ACHN (cell line): Measurements from ENCODE around the gene MKI67.

Experiments
- DNase-seq: peaks from one replicate; pipeline ENCODE4 v3.0.0-alpha.2; 2015
- in situ Hi-C: cut with HindIII; loops from 2 replicates; pipeline ENCODE4 v1.10.0; 2017; ENCODE audit warnings: low sequenced_read_pairs, low pct_ligation_motif_present, low pct_unique_long_range_greater_than_20kb

The MKI67 gene

DNA sequence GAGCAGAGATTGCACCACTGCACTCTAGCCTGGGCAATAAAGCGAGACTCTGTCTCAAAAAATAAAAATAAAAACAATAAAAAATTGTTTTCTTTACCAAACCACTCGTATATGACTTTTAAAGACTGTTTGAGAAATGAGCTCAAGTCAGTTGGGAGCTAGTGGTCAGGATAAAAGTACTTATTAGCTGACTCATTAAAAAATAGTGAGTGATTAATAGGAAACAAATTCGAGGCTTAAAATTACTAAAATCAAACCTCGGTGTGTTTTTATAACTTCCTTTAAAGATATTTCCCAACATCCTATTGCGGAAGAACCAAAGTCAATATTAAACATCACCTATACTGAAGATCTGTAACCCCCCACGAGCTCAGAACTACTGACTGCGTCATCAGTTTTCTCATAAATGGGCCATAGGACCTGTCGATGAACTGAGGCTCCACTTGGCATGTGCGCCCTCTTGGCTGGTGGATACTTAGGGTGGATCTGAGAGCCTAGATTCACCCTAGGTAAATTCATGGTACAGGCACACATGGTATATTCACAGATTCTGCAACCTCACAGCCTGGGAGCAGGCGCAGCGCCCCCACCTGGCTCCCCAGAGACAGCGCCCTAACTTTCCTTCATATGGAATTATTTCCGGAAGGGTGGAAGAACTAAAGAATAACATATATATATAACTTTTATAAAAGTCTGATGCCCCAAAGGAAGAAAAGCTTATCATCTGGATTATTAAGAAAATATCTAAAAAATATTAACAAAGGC is 9.2 kb downstream of the MKI67 start:
- in situ Hi-C loops = no loop called here
- no peak for DNase-seq

DNA sequence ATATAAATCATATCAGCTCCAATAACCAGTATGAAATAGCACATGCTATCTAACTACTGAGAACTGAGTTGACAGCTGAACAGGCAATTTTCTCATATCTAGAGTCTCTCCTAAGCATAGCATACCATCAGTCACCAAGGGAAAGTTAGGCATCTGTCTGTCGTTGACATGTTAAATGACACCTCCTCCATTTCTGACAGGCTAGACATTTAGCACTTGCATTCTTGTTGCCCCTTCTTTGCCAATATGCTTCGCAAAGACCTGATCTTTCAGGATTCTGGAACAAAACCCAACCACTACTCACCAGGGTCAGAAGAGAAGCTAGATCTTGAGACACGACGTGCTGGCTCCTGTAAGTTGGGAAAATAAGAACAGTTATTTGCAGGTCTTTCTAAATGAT is 10.0 kb downstream of the MKI67 start:
- in situ Hi-C loops = no loop called here
- no peak for DNase-seq

DNA sequence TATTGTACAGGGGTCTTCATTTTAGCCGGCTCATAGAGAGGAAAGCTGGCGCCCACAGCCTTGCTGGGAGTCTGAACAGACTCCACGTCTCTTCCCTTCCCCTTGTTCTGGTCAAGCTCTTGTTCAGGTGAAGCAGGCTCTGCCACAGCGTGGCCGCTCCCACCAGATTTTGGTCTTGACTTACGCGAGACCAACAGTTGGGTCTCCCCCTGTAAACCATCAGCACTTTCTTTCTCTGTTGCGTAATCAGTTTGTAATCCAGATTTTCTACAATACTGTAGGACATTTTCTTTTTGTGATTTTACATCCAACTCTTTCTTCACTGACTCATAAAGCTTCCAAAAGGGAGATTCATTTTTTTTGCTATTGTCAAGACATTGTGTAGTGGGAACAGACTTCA is 10.9 kb downstream of the MKI67 start:
- DNase-seq = no peak
- in situ Hi-C loops = no loop called here

DNA sequence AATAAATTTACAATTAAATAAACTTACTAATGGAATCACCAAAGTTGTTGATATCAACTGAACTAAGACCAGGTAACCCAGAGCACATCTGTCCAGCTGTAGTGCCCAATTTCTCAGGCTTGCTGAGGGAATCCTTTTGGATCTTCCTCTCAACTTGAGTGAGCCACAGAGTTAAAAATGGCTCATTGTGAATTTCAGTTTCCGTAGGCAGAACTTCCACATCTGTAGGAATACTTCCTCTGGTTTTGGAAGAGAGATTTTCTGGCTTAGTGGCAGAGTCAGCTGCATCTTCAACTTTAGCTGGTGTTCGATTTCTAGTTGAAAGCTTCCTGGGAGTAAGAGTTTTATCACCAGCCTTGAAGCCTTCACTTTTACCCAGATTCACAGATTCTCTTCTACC is 11.3 kb downstream of the MKI67 start:
- in situ Hi-C loops = no loop called here
- DNase-seq = no peak

DNA sequence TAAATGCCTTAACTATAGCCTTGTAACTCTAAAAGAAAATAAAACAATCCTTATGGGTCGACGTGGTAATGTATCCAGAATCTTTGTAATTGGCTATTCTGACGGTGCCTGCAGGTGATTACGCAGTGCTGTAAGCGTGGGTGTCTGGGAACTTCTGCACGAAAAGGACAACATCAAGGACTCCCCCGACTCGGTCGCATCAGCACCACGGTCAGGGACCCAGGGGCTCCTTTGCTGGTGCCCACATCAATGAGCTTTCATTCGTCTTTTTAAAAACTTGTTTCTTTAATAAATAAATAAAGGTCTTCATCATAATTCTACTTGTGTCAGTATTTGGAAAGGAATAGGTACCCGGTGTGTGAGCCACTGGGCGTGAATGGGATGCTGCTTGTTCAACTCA is 13.2 kb downstream of the MKI67 start:
- in situ Hi-C loops = no loop called here
- DNase-seq = no peak

DNA sequence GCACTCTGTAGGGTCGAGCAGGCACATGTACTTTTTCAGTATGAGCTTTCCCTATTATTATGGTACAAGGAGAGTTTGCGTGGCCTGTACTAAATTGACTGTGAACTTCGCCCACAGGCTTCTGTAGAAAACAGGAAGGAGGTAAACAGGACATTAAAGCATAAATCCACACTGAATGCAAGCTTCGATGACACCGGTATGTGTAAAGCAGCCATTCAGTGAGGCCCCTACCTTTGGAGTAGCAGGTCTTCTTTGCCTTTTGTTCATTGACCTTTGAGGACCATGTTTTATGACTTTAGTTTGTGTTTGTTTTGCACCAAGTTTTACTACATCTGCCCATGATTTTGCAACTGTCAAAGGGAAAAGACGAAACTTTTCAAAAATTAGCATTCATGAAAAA is 14.5 kb downstream of the MKI67 start:
- no peak for DNase-seq
- in situ Hi-C loops = no loop called here

DNA sequence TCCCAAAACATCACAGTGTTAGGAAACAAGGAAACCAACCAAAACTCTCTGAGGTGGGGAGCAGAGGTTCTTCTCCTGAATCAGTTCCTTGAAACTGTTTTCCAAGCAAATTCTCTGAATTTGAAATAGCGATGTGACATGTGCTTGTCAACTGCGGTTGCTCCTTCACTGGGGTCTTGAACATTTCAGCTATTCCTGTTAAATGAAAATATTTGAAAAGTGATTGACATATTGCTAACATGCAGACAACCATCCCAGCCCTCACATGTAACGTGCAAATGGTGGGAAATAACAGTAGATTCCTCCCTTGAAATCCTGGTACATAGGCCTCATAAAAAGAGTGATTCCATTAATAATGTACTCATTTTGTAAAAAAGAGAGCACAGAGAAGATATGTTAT is 15.9 kb downstream of the MKI67 start:
- no peak for DNase-seq
- in situ Hi-C loops = no loop called here

DNA sequence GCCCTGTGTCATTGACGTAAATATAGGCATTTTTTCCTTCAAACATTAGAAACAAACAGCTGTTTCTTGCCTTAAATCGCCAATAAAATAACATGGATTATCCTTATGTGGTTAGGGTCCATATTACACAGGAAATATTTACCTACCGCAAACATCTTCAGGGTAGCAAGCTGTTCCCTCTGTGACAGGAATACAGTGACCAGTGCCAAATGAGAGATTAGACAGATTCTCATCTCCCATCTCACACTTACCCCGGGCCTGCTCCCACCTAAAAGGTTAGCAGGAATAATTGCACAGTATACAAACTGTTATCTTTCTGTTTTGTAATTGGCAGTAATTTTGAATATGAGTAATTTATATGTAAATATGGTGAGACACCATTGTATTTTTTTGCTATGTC is 16.5 kb downstream of the MKI67 start:
- DNase-seq = no peak

DNA sequence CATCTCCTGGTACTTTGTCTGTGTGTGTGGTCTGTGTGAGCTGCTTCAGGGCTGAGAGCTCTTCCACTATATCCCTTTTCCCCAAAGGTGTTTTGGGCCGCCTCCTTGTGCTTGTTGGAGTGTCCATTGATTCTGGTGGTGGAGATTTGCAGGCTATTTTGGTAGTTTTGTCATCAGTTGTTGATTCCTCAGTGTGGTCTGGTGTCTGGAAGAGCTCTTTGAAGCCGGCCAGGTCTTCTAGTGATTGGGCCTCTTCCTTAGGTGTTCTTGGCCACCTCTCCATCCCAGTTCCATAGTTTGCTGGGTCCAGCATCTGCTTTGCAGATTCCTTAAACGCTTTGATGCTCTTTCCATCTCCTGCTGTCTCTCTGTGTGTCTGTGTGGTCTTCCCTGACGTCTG is 20.8 kb downstream of the MKI67 start:
- DNase-seq = no peak
- in situ Hi-C loops = no loop called here

More for the DNA sequence above, 16.5 kb downstream of the MKI67 start:
- in situ Hi-C loops = no loop called here

DNA sequence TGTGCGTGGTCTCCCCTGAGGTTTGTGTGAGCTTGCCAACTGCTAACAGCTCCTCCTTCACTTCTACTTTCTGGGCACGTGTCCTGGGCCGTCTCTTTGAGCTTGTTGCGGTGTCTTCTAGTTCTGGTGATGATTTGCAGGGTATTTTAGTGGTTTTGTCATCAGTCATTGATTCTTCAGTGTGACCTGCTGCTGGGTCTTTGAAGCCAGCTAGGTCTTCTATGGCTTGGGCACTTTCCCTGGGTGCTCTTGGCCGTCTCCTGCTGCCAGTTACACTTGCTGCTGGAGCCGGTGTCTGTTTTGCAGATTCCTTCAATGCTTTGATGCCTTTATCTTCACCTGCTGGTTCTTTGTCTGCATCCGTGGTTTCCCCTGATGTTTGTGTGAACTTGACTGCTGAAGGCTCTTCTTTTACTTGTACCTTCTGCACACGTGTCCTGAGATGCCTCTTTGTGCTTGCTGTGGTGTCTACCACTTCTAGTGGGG is 23.0 kb downstream of the MKI67 start:
- in situ Hi-C loops = no loop called here
- DNase-seq = no peak

DNA sequence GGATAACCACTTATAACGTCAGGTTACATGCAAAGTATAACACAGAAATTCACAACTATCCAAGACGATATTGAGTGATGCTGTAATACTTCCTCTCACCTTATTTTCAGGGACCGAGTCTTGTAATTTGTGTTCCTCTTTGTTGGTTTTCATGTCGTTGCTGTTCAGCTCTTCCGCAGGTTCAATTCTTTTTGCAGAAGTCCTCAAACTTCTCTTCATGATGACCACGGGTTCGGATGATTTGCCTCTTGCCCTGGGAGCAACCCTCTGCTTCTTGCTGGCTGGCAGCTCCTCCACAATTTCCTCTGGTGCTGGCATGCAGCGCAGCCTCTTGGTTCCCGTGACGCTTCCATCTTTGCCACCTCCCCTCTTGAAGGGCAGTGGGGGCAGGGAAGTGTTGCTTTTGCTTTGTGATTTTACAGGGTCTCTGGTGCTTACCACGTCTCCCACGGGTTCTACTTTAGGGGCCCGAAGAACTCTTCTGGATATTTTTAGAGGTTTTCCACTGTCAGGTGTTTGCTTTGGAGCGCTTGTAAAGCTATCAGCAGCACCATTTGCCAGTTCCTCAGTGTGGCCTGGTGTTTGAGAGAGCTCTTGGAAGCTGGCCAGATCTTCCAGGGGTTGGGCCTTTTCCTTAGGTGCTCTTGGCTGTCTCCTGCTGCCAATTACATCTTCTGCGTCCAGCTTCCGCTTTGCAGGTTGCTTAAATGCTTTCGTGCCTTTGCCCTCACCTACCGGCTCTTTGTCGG is 23.6 kb downstream of the MKI67 start:
- in situ Hi-C loops = no loop called here

DNA sequence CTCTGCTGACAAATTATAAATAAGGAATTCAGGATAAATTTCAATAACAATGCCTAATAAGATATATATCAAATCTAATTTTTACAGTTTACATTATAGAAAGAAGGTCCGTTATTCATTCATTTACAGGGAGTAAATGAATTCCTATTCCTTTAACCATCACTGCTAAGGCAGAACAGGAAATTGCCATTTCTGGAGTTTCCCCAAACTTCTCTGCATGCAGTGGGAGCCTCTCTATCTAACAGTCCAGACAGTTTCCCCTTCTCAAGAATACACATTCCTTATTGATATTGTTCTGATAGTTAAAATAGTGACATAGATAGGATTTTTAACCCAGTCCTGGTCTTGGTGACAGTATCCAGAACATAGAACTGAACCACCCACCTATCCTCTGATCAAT is 24.3 kb downstream of the MKI67 start:
- in situ Hi-C loops = no loop called here

More for the DNA sequence above, 23.6 kb downstream of the MKI67 start:
- DNase-seq = no peak

DNA sequence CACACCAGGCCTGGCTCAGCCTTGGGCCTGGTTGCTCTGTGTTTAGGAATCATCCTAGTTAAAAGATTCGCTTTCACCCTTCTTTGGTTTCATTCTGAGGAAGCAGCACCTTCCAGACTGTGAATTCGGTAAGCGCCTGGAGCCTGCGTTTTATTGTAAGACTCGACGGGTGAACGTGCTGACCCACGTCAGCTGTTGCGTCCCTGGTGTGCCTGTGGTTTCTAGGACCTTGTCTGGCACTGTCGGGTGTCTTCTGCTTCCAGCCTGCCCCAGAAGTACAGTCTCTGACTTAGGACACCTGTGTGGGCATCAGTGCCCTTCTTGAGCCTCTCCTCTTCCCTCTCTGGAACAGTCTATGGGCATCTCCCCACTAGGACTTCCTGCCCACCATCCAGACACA is 26.3 kb downstream of the MKI67 start:
- DNase-seq = no peak
- in situ Hi-C loops = no loop called here

More for the DNA sequence above, 24.3 kb downstream of the MKI67 start:
- DNase-seq = no peak

DNA sequence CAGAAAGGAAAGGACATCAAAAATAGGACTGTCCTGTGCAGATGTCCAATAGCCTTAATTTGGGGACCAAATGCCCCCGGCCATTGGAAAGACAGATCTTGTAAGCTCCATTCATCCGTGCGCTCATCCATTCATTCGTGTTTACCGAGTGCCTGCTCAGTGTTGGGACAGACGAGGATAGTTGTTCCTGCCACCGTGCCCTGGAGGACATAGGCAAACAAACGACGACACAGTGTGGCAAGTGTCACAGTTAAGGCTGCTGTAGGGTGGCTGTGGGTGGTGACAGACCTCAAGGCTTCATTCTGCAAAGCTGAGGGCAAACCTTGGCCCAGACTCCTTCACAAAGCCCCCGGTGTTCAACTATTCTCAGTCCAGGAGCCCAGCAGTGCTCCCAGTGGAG is 27.6 kb downstream of the MKI67 start:
- no peak for DNase-seq
- in situ Hi-C loops = no loop called here

DNA sequence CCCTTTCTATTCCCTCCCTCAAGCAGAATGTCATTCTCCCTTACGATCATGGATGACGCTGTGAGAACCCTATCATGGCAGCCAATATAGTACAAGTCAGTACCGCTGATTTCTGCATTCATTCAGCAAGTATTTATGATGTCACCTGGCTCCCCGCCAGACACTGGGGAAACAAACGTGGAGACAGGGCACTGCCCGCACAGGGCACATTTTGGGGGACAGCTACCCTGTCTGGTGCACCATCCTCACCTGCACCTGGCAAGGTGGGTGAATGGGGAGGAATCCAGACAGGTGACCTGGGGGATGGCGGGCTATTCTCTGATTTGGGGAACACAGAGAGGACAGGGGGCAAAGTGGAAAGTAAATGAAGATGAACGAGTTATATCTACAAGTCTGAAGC is 28.4 kb downstream of the MKI67 start:
- no peak for DNase-seq
- in situ Hi-C loops = no loop called here

DNA sequence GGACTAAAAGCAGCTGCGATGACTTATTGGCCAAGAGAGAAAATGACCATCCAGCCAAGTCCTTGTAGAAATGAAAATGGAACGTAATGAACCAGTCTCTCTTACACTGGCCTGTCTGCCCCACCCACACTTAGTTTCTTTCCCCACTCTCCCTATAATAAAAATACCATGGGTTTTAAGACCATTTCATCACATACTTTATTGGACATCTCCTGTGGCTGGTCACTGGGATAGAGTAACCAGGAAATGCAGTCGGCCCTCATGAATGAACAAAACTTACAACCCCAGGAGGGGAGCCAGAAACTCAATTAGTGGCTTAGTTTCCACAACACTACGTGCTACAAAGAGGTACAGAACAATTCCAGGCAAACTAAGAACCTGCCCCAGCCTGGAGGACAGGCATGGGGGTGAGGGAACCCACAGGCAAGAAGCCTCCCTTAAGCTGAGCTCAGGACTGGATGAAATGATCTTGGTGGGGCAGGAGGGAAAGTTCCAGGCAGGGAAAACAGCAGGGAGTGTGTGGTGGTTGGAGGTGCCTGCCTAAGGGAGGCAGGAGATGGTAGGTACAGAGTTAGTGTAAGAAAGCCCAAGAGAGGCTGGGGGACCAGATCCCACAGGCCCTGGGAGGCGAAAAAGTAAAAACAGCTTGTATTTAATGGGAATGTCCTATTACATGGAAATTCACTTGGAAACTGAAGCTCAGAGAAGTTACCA is 29.6 kb downstream of the MKI67 start:
- in situ Hi-C loops = no loop called here
- no peak for DNase-seq

DNA sequence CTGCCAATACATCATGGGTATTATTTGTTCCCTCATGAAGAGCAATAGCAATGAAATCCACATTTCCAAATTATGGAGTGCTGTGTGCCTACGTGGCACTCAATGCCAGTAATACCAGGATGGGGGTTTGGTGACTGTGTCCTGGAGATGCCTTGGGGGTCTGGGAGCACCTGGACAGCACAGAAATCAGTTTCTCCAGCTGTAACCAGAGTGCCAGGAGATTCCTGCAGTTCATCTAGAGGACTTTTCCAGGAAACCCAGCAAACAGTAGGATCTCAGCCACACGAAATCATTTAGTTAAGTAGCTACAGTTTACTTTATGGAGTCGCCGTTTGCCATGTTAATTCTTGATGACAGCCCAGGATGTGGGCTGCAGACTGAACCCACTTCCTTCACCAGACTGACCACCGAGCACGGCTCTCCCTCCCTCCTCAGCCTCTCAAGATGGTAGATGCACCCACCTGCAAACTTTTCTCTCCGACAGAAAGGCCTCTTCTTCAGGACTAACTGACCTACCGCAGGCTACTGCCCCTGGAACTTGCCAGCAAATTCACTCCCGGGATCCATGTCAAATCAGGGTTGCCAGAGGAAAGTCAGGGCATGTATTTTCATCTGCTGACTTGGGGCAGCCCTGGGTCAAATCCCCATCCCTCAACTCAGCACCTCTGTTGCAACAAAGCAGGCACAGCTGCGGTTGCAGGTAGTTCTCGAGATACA is 30.3 kb downstream of the MKI67 start:
- in situ Hi-C loops = no loop called here

DNA sequence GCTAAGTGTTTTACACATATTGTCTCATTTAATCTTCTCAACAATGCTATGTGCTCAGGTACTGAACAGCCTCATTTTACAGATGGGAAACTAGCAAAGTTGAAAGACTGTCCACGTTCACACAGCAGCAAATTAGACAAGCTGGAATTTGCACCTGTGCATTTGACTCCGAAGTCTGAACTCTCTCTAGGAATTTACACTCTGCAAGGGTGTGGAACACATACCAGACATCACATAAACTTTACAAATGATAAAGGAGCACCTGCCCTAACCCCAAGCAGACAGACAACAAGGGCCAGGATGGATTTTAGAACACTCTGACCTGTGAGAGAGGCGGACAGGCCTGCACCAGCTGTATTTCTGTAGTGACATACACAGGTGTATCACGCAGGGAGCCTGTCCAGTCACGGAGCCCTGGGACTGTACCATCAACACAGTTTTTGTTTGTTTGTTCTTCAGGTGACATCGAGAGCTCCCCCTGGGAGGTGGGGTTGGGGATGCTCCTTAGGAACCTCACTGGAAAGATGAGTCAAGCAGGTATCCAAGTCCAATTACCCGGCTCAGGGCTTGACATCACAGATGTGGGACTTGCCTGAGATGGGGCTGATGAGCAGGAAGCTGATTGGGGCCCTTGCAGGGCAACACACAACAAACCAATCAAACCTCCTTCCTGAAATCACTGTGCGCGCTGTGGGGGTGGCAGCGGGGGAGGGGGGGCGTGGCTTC is 31.0 kb downstream of the MKI67 start:
- in situ Hi-C loops = no loop called here
- no peak for DNase-seq

More for the DNA sequence above, 30.3 kb downstream of the MKI67 start:
- DNase-seq = no peak
